Parathyroid adenoma (tissue), 2 donors: ENCODE data around the gene SLC51B.

Experiments
- H2AFZ ChIP-seq: fragments of 300-600 bp; sonication (generic); one replicate; pipeline ENCODE4 v1.7.0; 2017; ENCODE audit warnings: antibody characterized with exemption, mild to moderate bottlenecking
- H3K27ac ChIP-seq: fragments of 300-600 bp; sonication (generic); one replicate; pipeline ENCODE4 v1.7.0; 2017
- H3K27me3 ChIP-seq: fragments of 300-600 bp; sonication (generic); one replicate; pipeline ENCODE4 v1.7.0; 2017; ENCODE audit warnings: low read length; ENCODE audit not compliant: control insufficient read depth, insufficient read depth
- H3K36me3 ChIP-seq: fragments of 300-600 bp; sonication (generic); one replicate; pipeline ENCODE4 v1.7.0; 2017; ENCODE audit warnings: low read length; ENCODE audit not compliant: control insufficient read depth, insufficient read depth
- H3K4me1 ChIP-seq: fragments of 300-600 bp; sonication (generic); one replicate; pipeline ENCODE4 v1.7.0; 2017; ENCODE audit warnings: control low read depth
- H3K4me2 ChIP-seq: fragments of 300-600 bp; sonication (generic); one replicate; pipeline ENCODE4 v1.7.0; 2017; ENCODE audit warnings: low read length
- H3K4me3 ChIP-seq: fragments of 300-600 bp; sonication (generic); one replicate; pipeline ENCODE4 v1.7.0; 2017; ENCODE audit warnings: low read depth, low read length
- H3K79me2 ChIP-seq: fragments of 300-600 bp; sonication (generic); one replicate; pipeline ENCODE4 v1.7.0; 2017; ENCODE audit warnings: control low read depth
- H3K9ac ChIP-seq: fragments of 300-600 bp; sonication (generic); one replicate; pipeline ENCODE4 v1.7.0; 2017; ENCODE audit warnings: mild to moderate bottlenecking
- H3K9me3 ChIP-seq: fragments of 300-600 bp; sonication (generic); one replicate; pipeline ENCODE4 v1.7.0; 2017; ENCODE audit warnings: low read length; ENCODE audit not compliant: control insufficient read depth
- CTCF ChIP-seq: fragments of 300-600 bp; sonication (generic); IDR thresholded peaks from one replicate; pipeline ENCODE4 v1.7.0; 2017; ENCODE audit warnings: antibody characterized with exemption, mild to moderate bottlenecking
- donor health status: primary hyperparathyroidism.

The SLC51B gene

GRCh38 chr15:65026756-65027155 lies 18.4 kb upstream of the SLC51B start:
- no peaks in the 10 kb centered on the region for H3K79me2 ChIP-seq
- H3K4me2 ChIP-seq = no peak overlapping the region
- H2AFZ ChIP-seq = no peak overlapping the region
- no peaks in the 10 kb centered on the region for H3K9me3 ChIP-seq
- H3K27me3 ChIP-seq = no peaks in the 10 kb centered on the region
- no peak overlapping the region for H3K9ac ChIP-seq
- no peak overlapping the region for H3K4me3 ChIP-seq
- no peak for TF ChIP-seq CTCF
- H3K27ac ChIP-seq = no peak overlapping the region
- no peaks in the 10 kb centered on the region for H3K4me1 ChIP-seq
- no peaks in the 10 kb centered on the region for H3K36me3 ChIP-seq

GRCh38 chr15:65027593-65027992 lies 17.6 kb upstream of the SLC51B start:
- no peak overlapping the region for H3K4me3 ChIP-seq
- no peak for TF ChIP-seq CTCF

GRCh38 chr15:65028338-65028737 lies 16.8 kb upstream of the SLC51B start:
- Histone ChIP-seq H3K27ac (no peak overlapping the region), H3K9me3 (no peaks in the 10 kb centered on the region), H2AFZ (no peak overlapping the region), H3K27me3 (no peaks in the 10 kb centered on the region), H3K36me3 (no peaks in the 10 kb centered on the region), H3K79me2 (no peaks in the 10 kb centered on the region), H3K9ac (no peak overlapping the region), H3K4me1 (no peaks in the 10 kb centered on the region), H3K4me3 (peak overlapping the region; percentile 87), H3K4me2 (peak overlapping the region; percentile 92)
- no peak for TF ChIP-seq CTCF

More at GRCh38 chr15:65027593-65027992, 17.6 kb upstream of the SLC51B start:
- Histone ChIP-seq H3K9ac (no peak overlapping the region), H2AFZ (no peak overlapping the region), H3K27ac (no peak overlapping the region), H3K4me1 (no peaks in the 10 kb centered on the region), H3K36me3 (no peaks in the 10 kb centered on the region), H3K79me2 (no peaks in the 10 kb centered on the region), H3K9me3 (no peaks in the 10 kb centered on the region), H3K4me2 (no peak overlapping the region), H3K27me3 (no peaks in the 10 kb centered on the region)

GRCh38 chr15:65028921-65029735 lies 16.1 kb upstream of the SLC51B start, which contains the start of gene MTFMT:
TSS of gene MTFMT (minus strand) at chr15:65029639. CDS start at chr15:65029613, 26 bp downstream.
- H3K4me2 ChIP-seq = peak within 1 kb of the TSS; percentile 92
- no peaks in the 10 kb centered on the region for H3K27me3 ChIP-seq
- H3K79me2 ChIP-seq = no peaks in the 10 kb centered on the region
- no peaks in the 10 kb centered on the region for H3K9me3 ChIP-seq
- peak within 1 kb of the TSS; percentile 44 for H3K27ac ChIP-seq
- H3K4me3 ChIP-seq = peak within 1 kb of the TSS; percentile 87
- no peaks in the 10 kb centered on the region for H3K4me1 ChIP-seq
- TF ChIP-seq CTCF = no peak
- H3K9ac ChIP-seq = peak within 1 kb of the TSS; percentile 61
- H2AFZ ChIP-seq = peak within 1 kb of the TSS; percentile 93
- H3K36me3 ChIP-seq = no peaks in the 10 kb centered on the region
